Activated naive CD4-positive, alpha-beta T cell treated with anti-CD3 and anti-CD28 coated beads, Interleukin-2, amount 10 ng/mL, durations not matched to agents 7 days and 5 days (primary cell): ENCODE results near the gene YWHAQ.

Experiments
- CTCF ChIA-PET: fragments of 350-600 bp; sonication (Branson Sonifier 250); formaldehyde crosslinking; loops from one replicate; lab custom pipeline; 2021; ENCODE audit warnings: antibody characterized with exemption; lab: Charles Lee
- DNase-seq: peaks from one replicate; pipeline ENCODE4 v3.0.0-alpha.2; 2020
- H3K27ac Mint-ChIP-seq: one replicate; pipeline ENCODE4 v1.8.0; 2021; ENCODE audit warnings: mild to moderate bottlenecking, moderate library complexity, mixed read lengths
- H3K27me3 Mint-ChIP-seq: one replicate; pipeline ENCODE4 v1.8.0; 2021; ENCODE audit warnings: mild to moderate bottlenecking, mixed read lengths
- H3K36me3 Mint-ChIP-seq: one replicate; pipeline ENCODE4 v1.8.0; 2021; ENCODE audit warnings: mixed read lengths
- H3K4me1 Mint-ChIP-seq: one replicate; pipeline ENCODE4 v1.8.0; 2021; ENCODE audit warnings: mixed read lengths
- H3K4me3 Mint-ChIP-seq: one replicate; pipeline ENCODE4 v1.8.0; 2021; ENCODE audit warnings: mild to moderate bottlenecking, moderate library complexity, mixed read lengths
- H3K9me3 Mint-ChIP-seq: one replicate; pipeline ENCODE4 v1.8.0; 2021; ENCODE audit warnings: mixed read lengths

YWHAQ gene

DNA sequence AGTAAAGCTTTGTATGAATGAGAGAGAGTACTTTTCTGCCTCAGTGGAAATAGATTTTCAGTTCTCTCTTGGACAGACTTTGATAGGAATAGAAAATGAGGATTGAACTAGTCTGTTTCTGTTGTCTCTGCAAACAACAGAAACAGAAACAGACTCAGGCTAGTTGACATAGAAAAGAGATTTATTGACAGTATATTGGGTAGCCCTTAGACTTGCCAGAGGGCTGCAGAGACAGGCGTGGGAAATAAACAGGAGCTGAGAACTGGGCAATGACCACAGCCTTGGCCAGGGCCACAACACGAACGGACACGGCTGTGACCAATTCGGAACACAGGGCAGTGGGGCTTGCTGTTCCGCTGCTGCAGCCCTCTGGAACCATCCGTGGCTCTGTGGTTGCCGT, 30.5 kb upstream of the YWHAQ start:
- Mint-ChIP-seq H3K9me3 (no peaks in the 10 kb centered on the region), H3K27me3 (peaks cover 22% of the 10 kb centered on the region), H3K27ac (no peak overlapping the region), H3K36me3 (no peaks in the 10 kb centered on the region), H3K4me3 (no peak overlapping the region), H3K4me1 (peaks cover 11% of the 10 kb centered on the region)
- DNase-seq = no peak
- CTCF ChIA-PET = interaction anchor here (1.1 kb wide), 1 partner anchor 32 kb away, joined by 4 read pairs; no protein-coding TSS in a partner anchor

DNA sequence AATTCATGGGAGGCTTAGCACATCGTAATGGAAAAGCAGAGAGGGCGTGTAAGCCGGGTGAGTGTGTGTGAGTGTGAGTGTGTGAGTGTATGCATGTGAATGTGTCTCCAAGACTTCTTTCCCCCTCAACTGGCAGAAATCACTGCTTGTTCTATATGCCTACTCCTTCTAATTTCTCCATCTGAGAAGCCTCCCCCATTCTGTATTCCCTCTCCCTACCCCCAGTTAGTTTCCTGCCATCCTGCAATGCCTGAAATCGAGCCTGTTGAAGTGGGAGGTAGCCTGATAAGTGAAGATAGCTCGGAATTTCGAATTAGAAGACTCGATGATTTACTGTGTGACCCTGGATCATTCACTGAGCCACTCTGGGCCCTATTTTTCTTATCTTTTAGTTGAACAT, 30.0 kb upstream of the YWHAQ start:
- CTCF ChIA-PET = interaction anchor here (0.7 to 1.1 kb wide), 2 partner anchors 32 to 302 kb away, joined by 3 to 4 read pairs; no protein-coding TSS in a partner anchor
- no peaks in the 10 kb centered on the region for H3K9me3 Mint-ChIP-seq
- H3K36me3 Mint-ChIP-seq = no peaks in the 10 kb centered on the region
- peaks cover 16% of the 10 kb centered on the region for H3K4me1 Mint-ChIP-seq
- H3K4me3 Mint-ChIP-seq = no peak overlapping the region
- H3K27me3 Mint-ChIP-seq = peaks cover 17% of the 10 kb centered on the region
- no peak for DNase-seq
- H3K27ac Mint-ChIP-seq = no peak overlapping the region

DNA sequence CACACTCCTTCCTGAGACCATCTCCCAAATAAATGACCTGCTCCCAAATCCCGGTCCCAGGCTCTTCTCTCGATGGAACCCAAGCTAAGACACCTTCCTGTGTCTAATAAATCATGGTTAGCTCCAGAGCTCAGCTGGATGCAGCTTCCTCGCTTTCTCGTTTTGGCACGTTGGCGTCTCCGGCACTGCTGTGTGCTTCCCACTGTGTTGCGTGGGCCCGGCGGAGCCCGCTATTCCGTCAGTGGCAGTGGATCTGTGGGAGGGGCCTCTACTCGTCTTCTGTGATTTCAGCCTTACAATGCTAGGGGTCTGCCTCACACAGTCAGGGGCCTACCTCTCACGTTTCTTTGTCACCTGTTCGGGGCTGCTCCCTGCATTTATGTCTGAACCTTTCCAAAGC, 29.4 kb upstream of the YWHAQ start:
- CTCF ChIA-PET = interaction anchor here (0.7 kb wide), 1 partner anchor 303 kb away, joined by 3 read pairs; no protein-coding TSS in a partner anchor
- Mint-ChIP-seq H3K27me3 (peaks cover 14% of the 10 kb centered on the region), H3K4me1 (peaks cover 22% of the 10 kb centered on the region), H3K36me3 (no peaks in the 10 kb centered on the region), H3K27ac (no peak overlapping the region), H3K9me3 (no peaks in the 10 kb centered on the region), H3K4me3 (no peak overlapping the region)
- no peak for DNase-seq

DNA sequence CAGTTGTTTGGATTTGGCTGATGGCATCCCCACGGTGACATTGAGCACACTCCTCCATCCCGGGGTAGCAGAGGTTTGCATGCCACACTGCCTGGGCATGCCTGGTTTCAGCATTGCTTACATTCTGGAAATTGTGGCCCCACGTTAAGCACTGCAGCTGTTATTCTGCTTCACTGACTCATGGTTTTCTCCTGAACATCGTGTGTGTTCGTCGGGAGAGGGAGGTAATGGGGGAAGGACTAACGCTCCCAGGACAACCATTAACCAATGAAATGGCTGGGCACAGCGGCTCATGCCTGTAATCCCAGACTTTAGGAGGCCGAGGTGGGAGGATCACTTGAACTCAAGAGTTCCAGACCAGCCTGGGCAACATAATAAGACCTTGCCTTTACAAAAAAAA, 28.2 kb upstream of the YWHAQ start:
- CTCF ChIA-PET = no interaction called here

DNA sequence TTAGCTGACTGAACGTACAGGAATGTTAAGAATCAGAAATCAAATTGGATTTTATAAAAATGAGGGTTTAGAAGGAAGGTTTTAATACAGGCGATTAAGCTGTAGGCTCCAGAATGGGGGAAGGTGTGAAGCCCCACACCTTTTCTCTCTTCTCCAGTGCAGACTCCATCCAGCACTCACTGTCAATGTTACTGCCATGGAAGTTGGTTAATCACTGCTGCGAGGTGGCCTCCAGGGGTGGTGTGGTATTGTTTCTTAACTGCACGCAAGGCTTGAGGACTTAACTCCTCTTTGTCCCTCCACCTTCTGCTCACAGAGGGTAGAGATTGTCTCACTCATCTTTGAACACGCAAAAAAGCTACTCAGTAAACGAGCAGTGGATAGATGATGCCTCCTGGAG, 26.9 kb upstream of the YWHAQ start:
- no peak overlapping the region for H3K27ac Mint-ChIP-seq
- CTCF ChIA-PET = interaction anchor here (1.1 kb wide), 2 partner anchors 24 to 112 kb away, joined by 3 to 4 read pairs; no protein-coding TSS in a partner anchor
- peaks cover 10% of the 10 kb centered on the region for H3K27me3 Mint-ChIP-seq
- no peaks in the 10 kb centered on the region for H3K9me3 Mint-ChIP-seq
- H3K36me3 Mint-ChIP-seq = no peaks in the 10 kb centered on the region
- H3K4me3 Mint-ChIP-seq = no peak overlapping the region
- DNase-seq = no peak
- H3K4me1 Mint-ChIP-seq = peaks cover 27% of the 10 kb centered on the region

More for the DNA sequence above, 28.2 kb upstream of the YWHAQ start:
- H3K27me3 Mint-ChIP-seq = peaks cover 13% of the 10 kb centered on the region
- H3K4me3 Mint-ChIP-seq = no peak overlapping the region
- H3K9me3 Mint-ChIP-seq = no peaks in the 10 kb centered on the region
- no peak overlapping the region for H3K27ac Mint-ChIP-seq
- DNase-seq = no peak
- H3K36me3 Mint-ChIP-seq = no peaks in the 10 kb centered on the region
- peaks cover 27% of the 10 kb centered on the region for H3K4me1 Mint-ChIP-seq

DNA sequence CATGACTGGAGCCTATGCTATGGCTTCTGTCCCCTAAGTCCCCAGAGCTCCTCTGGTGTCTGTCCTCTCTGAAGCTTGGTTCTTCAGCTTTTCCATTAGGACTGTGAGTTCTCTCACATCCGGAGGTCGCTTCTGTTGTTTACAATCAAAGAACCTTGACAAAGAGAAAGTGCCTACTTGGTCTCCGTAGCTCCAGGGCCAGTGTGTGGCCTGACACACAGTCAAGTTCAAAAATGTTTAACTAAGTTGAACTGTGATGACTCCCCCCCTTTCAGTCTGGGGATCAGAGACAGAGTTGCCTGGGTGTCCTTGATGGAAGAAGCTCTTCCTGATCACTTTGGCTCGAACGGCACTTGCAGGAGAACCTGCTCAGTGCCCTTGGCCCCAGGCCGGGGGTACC, 26.3 kb upstream of the YWHAQ start:
- H3K9me3 Mint-ChIP-seq = no peaks in the 10 kb centered on the region
- H3K27me3 Mint-ChIP-seq = peaks cover 16% of the 10 kb centered on the region
- H3K27ac Mint-ChIP-seq = no peak overlapping the region
- no peak overlapping the region for H3K4me3 Mint-ChIP-seq
- CTCF ChIA-PET = interaction anchor here (1.1 to 1.3 kb wide), 3 partner anchors 14 to 112 kb away, joined by 3 to 4 read pairs (median 3); no protein-coding TSS in a partner anchor
- no peaks in the 10 kb centered on the region for H3K36me3 Mint-ChIP-seq
- H3K4me1 Mint-ChIP-seq = peaks cover 27% of the 10 kb centered on the region
- no peak for DNase-seq

DNA sequence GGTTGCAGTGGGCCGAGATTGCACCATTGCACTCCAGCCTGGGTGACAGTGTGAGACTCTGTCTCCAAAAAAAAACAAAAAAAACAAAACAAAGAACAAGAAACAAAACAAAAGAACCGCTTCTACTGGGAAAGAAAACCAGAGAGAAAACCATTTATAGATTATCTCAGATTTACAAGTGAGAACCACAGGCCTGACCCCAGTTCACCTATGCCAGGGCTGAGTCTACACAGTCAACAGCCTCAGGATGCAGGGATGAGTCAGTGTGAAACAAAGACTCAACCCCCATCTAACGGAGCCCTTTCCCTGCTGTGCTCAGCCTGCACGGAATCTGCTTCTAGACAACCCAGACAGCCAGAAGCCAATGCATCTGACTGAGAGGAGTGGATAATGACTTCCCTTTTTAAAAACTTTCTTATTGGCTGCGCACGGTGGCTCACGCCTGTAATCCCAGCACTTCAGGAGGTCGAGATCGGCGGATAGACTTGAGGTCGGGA, 25.5 kb upstream of the YWHAQ start:
- CTCF ChIA-PET = interaction anchor here (1.1 to 1.3 kb wide), 2 partner anchors 15 to 60 kb away, joined by 3 read pairs; no protein-coding TSS in a partner anchor
- Mint-ChIP-seq H3K4me3 (no peak overlapping the region), H3K4me1 (peaks cover 27% of the 10 kb centered on the region), H3K36me3 (no peaks in the 10 kb centered on the region), H3K27ac (peak overlapping the region; percentile 75), H3K27me3 (peaks cover 17% of the 10 kb centered on the region), H3K9me3 (no peaks in the 10 kb centered on the region)
- peak; percentile 60 for DNase-seq

DNA sequence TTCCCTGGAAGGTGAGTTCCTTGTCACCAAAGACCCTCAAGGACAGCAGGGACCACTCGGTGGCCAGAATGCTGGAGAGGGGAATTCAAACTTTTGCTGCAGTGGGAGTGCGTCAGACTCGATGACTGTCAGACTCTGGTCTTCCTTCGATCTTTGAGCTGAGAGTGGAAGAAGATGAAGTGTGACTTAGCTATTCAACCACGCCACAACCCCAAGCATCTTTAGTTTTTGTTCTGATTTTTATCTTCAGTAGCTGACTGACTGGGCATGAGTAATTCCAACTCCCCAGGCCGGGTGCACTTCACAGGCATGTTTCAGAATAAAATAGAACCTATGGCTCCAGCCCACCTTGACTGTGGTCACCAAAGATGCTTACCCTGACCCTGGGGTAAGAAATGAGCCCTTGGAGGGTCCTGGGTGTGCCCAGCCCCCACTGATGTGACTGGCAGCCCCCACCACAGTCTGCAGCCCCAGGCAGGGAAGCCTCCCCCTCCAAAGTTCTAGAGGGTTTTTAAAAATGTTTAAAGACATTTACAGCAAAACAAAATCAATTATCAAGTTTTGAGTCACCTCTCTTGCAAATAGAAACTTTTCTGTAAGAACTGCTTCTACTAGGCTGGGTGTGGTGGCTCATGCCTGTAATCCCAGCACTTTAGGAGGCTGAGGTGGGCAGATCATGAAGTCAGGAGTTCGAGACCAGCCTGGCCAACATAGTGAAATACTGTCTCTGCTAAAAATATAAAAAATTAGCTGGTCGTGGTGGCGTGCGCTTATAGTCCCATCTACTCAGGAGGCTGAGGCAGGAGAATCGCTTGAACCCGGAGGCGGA, 24.9 kb upstream of the YWHAQ start:
- H3K36me3 Mint-ChIP-seq = no peaks in the 10 kb centered on the region
- no peak overlapping the region for H3K4me3 Mint-ChIP-seq
- H3K27ac Mint-ChIP-seq = peak overlapping the region; percentile 75
- no peaks in the 10 kb centered on the region for H3K9me3 Mint-ChIP-seq
- H3K27me3 Mint-ChIP-seq = peaks cover 17% of the 10 kb centered on the region
- peak; percentile 23 for DNase-seq
- peaks cover 29% of the 10 kb centered on the region for H3K4me1 Mint-ChIP-seq
- CTCF ChIA-PET = interaction anchor here (0.6 to 1.3 kb wide), 5 partner anchors 11 to 59 kb away, joined by 3 to 4 read pairs (median 3); no protein-coding TSS in a partner anchor

DNA sequence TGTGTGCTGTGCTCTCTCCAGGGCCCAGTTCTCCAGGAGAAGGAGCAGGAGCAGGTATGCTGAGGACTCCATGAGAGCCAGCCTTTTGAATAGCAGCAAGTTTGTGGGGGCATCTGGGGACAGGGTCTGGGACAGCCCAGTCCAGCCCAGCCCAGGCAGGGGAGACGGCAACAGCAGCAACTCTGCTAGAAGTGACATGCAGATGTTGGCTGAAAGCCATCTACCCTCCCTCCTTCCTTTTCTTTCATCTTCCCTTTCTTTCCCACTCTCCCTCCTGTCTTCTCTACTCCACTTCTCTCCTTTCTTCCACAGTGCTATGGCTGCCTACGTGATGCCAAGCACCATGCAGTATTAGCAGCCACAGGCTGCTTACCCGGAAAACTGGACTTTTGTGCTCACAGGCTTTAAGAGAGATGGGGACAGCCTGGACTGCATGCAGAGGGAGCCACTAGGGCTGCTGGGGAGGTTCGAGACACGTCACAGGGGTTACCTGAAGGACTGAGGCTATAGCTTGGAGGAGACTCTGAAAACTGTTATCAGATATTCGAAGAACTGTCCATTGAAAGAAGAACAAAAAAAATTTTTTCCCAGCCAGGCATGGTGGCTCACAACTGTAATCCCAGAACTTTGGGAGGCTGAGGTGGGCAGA, 23.8 kb upstream of the YWHAQ start:
- H3K4me3 Mint-ChIP-seq = no peak overlapping the region
- no peaks in the 10 kb centered on the region for H3K9me3 Mint-ChIP-seq
- DNase-seq = no peak
- peaks cover 28% of the 10 kb centered on the region for H3K27me3 Mint-ChIP-seq
- CTCF ChIA-PET = interaction anchor here (0.6 to 1.3 kb wide), 4 partner anchors 10 to 127 kb away, joined by 3 to 4 read pairs (median 4); no protein-coding TSS in a partner anchor
- peaks cover 33% of the 10 kb centered on the region for H3K4me1 Mint-ChIP-seq
- H3K36me3 Mint-ChIP-seq = no peaks in the 10 kb centered on the region
- peak overlapping the region; percentile 47 for H3K27ac Mint-ChIP-seq

DNA sequence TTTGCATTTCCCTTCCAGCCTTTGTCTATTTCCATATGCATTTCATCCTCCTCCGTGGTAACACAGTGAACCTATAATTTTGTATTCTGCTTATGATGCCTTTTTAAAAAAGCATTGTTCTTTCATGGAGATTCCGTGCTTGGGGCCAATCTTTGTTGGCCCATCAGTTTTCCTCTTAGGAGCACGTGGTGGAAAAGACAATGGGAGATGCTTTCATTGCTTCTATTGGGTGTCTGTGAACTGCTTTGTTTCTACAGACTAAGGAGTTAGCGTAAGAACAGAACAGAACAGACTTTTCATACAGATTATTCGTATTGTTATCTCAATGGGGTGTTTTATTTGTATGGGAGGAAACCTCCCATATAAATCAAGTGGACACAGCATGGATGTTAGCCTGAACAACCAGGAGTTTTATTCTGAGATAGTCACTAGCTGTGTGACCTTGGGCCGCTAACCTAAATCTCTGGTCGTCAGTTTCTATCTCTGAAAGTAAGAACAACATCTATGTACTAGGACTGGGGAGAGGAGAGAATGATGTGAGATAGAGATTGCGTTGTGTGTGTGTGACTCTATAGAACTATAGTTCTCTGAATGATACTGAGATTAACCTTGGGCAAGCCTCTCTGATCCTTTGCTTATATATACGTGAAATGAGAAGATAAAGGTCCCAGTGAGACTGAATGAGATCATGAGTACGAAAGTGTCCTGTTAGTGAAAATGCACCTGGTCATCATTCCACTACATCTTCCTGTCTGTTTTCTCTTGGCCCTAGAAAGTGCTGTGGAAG, 22.9 kb upstream of the YWHAQ start:
- no peak overlapping the region for H3K4me3 Mint-ChIP-seq

DNA sequence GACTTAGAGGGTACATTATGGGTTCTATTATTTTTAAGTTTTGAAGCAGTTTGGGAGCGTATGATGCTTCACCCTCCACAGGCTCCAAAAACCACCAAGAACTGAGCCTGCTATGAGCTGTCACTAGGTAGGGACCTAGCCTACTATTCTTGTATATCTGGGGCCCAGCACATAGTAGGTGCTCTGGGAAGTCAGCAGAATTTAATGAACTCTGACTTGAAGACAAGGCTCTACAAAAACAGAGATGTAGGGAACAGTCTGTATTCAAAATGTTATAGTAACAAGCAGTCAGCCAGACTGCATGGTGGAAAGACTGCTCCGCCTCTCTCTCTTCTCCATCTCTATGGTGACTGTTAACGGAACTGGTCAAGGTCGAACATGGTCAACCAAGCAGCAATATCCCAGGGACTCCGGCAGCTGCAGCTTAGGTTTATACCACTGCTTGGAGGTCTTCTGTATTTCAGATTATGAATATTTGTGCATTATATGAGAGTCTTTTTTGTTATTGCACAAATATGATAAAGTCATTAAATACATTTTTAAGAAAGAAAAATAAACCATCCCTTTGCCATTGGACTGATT, 22.2 kb upstream of the YWHAQ start:
- no peaks in the 10 kb centered on the region for H3K36me3 Mint-ChIP-seq
- H3K4me3 Mint-ChIP-seq = no peak overlapping the region
- peaks cover 42% of the 10 kb centered on the region for H3K27me3 Mint-ChIP-seq
- CTCF ChIA-PET = no interaction called here
- H3K27ac Mint-ChIP-seq = no peak overlapping the region
- DNase-seq = no peak
- H3K4me1 Mint-ChIP-seq = peaks cover 34% of the 10 kb centered on the region
- no peaks in the 10 kb centered on the region for H3K9me3 Mint-ChIP-seq

More for the DNA sequence above, 22.9 kb upstream of the YWHAQ start:
- Mint-ChIP-seq H3K4me1 (peaks cover 33% of the 10 kb centered on the region), H3K27me3 (peaks cover 37% of the 10 kb centered on the region), H3K36me3 (no peaks in the 10 kb centered on the region), H3K27ac (no peak overlapping the region), H3K9me3 (no peaks in the 10 kb centered on the region)
- CTCF ChIA-PET = no interaction called here
- DNase-seq = no peak

DNA sequence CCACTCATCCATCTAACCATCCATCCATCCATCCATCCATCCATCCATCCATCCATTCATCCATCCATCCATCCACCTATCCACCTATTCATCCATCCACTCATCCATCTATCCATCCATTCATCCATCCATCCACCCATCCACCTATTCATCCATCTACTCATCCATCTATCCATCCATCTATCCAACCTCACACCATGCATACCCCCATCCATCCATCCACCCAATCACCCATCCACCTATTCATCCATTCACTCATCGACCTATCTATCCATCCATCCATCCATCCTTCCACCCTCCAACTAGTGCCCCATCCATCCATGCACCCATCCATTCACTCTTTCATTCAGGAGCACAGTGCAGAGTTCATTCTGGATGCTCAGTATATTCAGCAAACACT, 21.5 kb upstream of the YWHAQ start:
- Mint-ChIP-seq H3K9me3 (no peaks in the 10 kb centered on the region), H3K4me1 (peaks cover 34% of the 10 kb centered on the region), H3K36me3 (no peaks in the 10 kb centered on the region), H3K27ac (no peak overlapping the region), H3K4me3 (no peak overlapping the region), H3K27me3 (peaks cover 44% of the 10 kb centered on the region)
- DNase-seq = no peak
- CTCF ChIA-PET = no interaction called here

DNA sequence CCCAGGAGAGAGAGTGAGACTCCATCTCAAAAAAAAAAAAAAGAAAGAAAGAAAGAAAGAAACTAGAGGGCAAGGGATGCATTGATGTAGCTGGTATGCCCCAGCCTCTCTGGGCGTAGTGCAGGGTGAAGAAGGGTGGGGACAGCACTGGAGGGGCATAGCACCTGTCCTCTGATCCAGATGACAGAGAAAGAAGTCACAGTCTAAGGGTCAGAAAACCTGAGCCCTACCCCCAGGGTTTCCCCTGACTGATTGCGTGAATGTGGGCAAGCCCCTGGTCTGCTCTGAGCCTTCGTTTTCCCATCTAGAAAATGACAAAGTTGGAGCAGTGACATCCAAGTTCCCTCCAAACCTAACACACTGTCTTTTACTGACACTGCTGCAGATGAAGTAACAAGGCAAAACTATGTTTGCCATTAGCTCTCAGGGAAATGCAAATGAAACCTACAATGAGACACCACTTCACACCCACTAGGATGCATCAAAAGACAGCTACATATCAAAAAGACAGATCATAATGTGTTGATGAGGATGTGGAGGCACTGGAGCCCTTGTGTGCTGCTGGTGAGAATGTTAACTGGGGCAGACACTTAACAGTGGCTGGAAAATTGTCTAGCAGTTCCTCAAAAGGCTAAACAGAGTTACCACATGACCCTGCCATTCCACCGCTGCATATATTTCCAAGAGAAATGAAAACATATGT, 19.5 kb upstream of the YWHAQ start:
- H3K36me3 Mint-ChIP-seq = no peaks in the 10 kb centered on the region
- H3K4me3 Mint-ChIP-seq = no peak overlapping the region

More for the DNA sequence above, 19.5 kb upstream of the YWHAQ start:
- CTCF ChIA-PET = no interaction called here
- DNase-seq = no peak
- Mint-ChIP-seq H3K4me1 (peaks cover 18% of the 10 kb centered on the region), H3K27me3 (peaks cover 64% of the 10 kb centered on the region), H3K27ac (no peak overlapping the region), H3K9me3 (no peaks in the 10 kb centered on the region)
